ENCODE results near the gene NPC1L1.

The NPC1L1 gene

GRCh38 chr7:44490351-44491200 lies 50.6 kb downstream of the NPC1L1 start, which contains the start of gene NUDCD3 (continued):
- TF ChIP-seq WT1 (tag by site-specific recombination; IDR thresholded peaks at IDR 0.05) (peak; percentile 65), ZNF530 (tag by site-specific recombination; IDR thresholded peaks at IDR 0.05; ENCODE audit: low read depth) (no peak), ZBTB21 (tag by site-specific recombination; IDR thresholded peaks at IDR 0.05) (peak; percentile 55), ZNF362 (tag by site-specific recombination; IDR thresholded peaks at IDR 0.05) (peak; percentile 99), ZNF626 (tag by site-specific recombination; IDR thresholded peaks at IDR 0.05) (no peak), REPIN1 (tag by site-specific recombination; IDR thresholded peaks at IDR 0.05; ENCODE audit: low read depth) (0 out of 2 replicates have a peak, but pooled peaks have one; percentile 14), ZNF610 (tag by site-specific recombination; IDR thresholded peaks at IDR 0.05; ENCODE audit: borderline replicate concordance) (peak; percentile 40; the same call in 1 of the 2 replicates), ZNF23 (tag by site-specific recombination; IDR thresholded peaks at IDR 0.05; ENCODE audit: borderline replicate concordance) (no peak), ZNF280C (tag by site-specific recombination; IDR thresholded peaks at IDR 0.05) (no peak), ZNF776 (tag by site-specific recombination; IDR thresholded peaks at IDR 0.05; ENCODE audit: borderline replicate concordance) (no peak), ZNF211 (tag by site-specific recombination; IDR thresholded peaks at IDR 0.05; ENCODE audit: low read depth) (no peak), REST (tag by site-specific recombination; IDR thresholded peaks at IDR 0.05) (no peak; the same call in none of the 2 replicates), YY1 (tag by site-specific recombination; IDR thresholded peaks at IDR 0.05) (peak; percentile 98), ZNF121 (tag by site-specific recombination; IDR thresholded peaks at IDR 0.05) (0 out of 2 replicates have a peak, but pooled peaks have one; percentile 24), ZNF664 (tag by site-specific recombination; IDR thresholded peaks at IDR 0.05) (no peak; the same call in 1 of the 2 replicates), KLF16 (tag by site-specific recombination; IDR thresholded peaks at IDR 0.05) (peak; percentile 91), CTCF (tag by site-specific recombination; IDR thresholded peaks at IDR 0.05) (peak; percentile 93), PATZ1 (tag by site-specific recombination; IDR thresholded peaks at IDR 0.05) (peak; percentile 54), ZBTB48 (tag by site-specific recombination; IDR thresholded peaks at IDR 0.05) (0 out of 2 replicates have a peak, but pooled peaks have one; percentile 57), ZNF629 (tag by site-specific recombination; IDR thresholded peaks at IDR 0.05) (peak; percentile 88), KLF1 (tag by site-specific recombination; IDR thresholded peaks at IDR 0.05) (peak; percentile 61; the same call in 1 of the 2 replicates), ZNF580 (tag by site-specific recombination; IDR thresholded peaks at IDR 0.05) (peak; percentile 80), ZNF488 (tag by site-specific recombination; IDR thresholded peaks at IDR 0.05) (peak; percentile 64; the same call in 1 of the 2 replicates), ZNF596 (tag by site-specific recombination; IDR thresholded peaks at IDR 0.05) (no peak), KLF17 (tag by site-specific recombination; IDR thresholded peaks at IDR 0.05) (peak; percentile 87)

Measured in HEK293 (cell line).